Right atrium auricular region (tissue), 2 donors: Measurements from ENCODE around the gene TTLL12. TPM values are rescaled to one million over a fixed set of nuclear protein-coding genes. Genes with fewer than 3 reads are reported as not detected.

Experiments
- DNase-seq: peaks from one replicate; pipeline ENCODE4 v3.0.0-alpha.2; 2019; ENCODE audit warnings: low spot score
- H3K27ac ChIP-seq, 2 donors: fragments of 200-600 bp; sonication (generic); 1 replicate in 1 of 2; 2 replicates in 1 of 2; pipeline ENCODE4 v1.5.1; 2016 to 2019
- H3K27me3 ChIP-seq, 2 donors: fragments of 200-600 bp; sonication (generic); one replicate each; pipeline versions ENCODE4 v1.5.1 to v1.6.0; 2017 to 2019
- H3K36me3 ChIP-seq: fragments of 200-600 bp; sonication (generic); one replicate; pipeline ENCODE4 v1.5.1; 2016
- H3K4me1 ChIP-seq, 2 donors: fragments of 200-600 bp; sonication (generic); one replicate each; pipeline versions ENCODE4 v1.5.1 to v1.6.0; 2017 to 2019
- H3K4me3 ChIP-seq, 2 donors: fragments of 200-600 bp; sonication (generic); 1 replicate in 1 of 2; 2 replicates in 1 of 2; pipeline ENCODE4 v1.5.1; 2017 to 2019; ENCODE audit warnings: mild to moderate bottlenecking in 1 of 2, moderate library complexity in 1 of 2
- H3K9me3 ChIP-seq, 2 donors: fragments of 200-600 bp; sonication (generic); one replicate each; pipeline ENCODE4 v1.5.1; 2019
- total RNA-seq, 2 donors: library from RNA; depleted of rRNA; stranded (reverse); fragments of >200 nt; gene quantifications; one replicate each; pipeline ENCODE4 v1.1.0, GENCODE V29; 2016
- TF ChIP-seq, protein P1 (sequence below), 2 donors: fragments of 200-600 bp; sonication (generic); IDR thresholded peaks; one replicate each; pipeline ENCODE4 v1.5.1; 2019; ENCODE audit warnings: antibody characterized with exemption in 2 of 2

The TTLL12 gene
- total RNA-seq, 2 donors from 2014 or later = 11.4 to 15.1 TPM

DNA sequence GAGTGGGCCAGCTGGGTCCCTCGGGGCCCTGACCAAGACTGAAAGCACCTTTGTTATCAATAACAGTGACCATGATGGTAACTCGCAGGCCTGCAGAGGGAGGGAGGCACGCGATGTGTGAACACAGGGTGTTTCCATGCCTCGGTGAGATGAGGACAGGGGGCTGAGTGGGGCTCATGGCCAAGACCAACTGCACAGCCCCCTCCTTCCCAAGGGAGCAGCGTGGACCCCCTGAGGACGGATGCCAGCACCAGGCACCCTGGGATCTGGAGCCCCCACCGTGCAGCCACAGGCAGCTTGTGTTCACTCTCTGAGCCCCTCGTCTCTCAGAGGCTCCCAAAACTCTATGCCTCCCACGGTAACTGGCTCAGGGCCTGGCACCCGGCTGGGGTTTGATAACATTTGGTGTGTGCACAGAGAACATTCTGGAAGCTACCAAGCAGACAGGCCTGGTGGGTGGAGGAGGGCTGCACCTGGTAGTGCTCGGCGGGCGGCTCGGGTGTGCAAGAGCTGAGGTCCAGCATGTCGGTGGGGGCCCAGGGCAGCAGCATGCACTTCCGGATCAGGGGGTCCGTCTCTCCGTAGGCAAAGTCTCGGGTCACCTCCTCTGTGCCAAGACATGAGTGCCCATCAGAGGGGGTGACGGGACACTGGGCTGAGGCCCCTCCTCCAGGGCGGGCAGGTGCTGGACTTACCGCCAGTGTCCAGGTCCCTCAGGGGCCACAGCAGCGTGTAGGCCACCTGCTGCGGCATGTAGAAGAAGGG is 7.6 kb downstream of the TTLL12 start:
- DNase-seq = no peak
- Histone ChIP-seq H3K36me3 (peaks cover 26% of the 10 kb centered on the region), H3K4me3 (no peak overlapping the region)

DNA sequence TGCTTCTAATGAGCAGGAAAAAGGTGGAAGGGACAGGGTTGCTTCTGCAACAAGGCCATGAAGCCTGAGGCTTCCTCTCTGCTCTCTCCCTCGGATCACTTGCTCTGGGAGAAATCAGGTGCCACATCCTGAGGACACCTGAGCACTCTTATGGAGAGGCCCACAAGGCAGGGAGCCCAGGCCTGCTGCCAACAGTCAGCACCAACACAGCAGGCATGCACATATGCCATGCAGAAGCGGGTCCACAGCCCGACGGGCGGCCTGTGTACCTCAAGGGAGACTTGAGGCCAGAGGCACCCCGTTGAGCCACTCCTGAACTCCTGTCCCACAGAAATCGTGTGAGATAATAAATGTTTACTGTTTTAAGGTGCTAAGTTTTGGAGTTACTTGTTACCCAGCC is 9.5 kb downstream of the TTLL12 start:
- TF ChIP-seq, protein P1, sequence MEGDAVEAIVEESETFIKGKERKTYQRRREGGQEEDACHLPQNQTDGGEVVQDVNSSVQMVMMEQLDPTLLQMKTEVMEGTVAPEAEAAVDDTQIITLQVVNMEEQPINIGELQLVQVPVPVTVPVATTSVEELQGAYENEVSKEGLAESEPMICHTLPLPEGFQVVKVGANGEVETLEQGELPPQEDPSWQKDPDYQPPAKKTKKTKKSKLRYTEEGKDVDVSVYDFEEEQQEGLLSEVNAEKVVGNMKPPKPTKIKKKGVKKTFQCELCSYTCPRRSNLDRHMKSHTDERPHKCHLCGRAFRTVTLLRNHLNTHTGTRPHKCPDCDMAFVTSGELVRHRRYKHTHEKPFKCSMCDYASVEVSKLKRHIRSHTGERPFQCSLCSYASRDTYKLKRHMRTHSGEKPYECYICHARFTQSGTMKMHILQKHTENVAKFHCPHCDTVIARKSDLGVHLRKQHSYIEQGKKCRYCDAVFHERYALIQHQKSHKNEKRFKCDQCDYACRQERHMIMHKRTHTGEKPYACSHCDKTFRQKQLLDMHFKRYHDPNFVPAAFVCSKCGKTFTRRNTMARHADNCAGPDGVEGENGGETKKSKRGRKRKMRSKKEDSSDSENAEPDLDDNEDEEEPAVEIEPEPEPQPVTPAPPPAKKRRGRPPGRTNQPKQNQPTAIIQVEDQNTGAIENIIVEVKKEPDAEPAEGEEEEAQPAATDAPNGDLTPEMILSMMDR (IDR thresholded peaks at IDR 0.05) = no peak
- peaks cover 39% of the 10 kb centered on the region for H3K36me3 ChIP-seq
- H3K9me3 ChIP-seq = no peaks in the 10 kb centered on the region
- no peak for DNase-seq
- H3K4me1 ChIP-seq = no peaks in the 10 kb centered on the region
- no peaks in the 10 kb centered on the region for H3K27me3 ChIP-seq
- no peak overlapping the region for H3K4me3 ChIP-seq
- H3K27ac ChIP-seq = no peak overlapping the region

More for the DNA sequence above, 7.6 kb downstream of the TTLL12 start:
- Histone ChIP-seq H3K4me1 (no peaks in the 10 kb centered on the region), H3K27me3 (no peaks in the 10 kb centered on the region), H3K27ac (no peak overlapping the region), H3K9me3 (no peaks in the 10 kb centered on the region)
- TF ChIP-seq, protein P1 (IDR thresholded peaks at IDR 0.05) = no peak

DNA sequence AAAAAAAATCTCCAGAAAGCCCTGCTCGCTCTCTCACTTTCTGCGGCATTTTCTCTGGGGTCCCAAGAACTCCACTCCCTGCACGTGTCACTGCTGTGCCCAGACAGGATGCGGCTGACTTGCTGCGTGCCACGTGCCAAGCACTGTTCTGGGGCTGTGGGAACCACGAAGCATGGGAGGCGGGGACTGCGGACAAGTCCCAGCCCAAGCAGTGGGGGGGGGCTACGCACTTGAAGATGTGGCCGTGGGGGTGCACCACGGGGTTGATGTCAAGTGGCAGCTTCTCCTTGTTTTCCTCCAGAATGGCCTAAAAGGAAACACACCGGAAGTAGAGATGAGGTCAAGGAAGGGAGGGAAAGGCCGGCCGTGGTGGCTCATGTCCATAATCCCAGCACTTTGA is 10.8 kb downstream of the TTLL12 start:
- DNase-seq = no peak
- Histone ChIP-seq H3K4me1 (no peaks in the 10 kb centered on the region), H3K27me3 (no peaks in the 10 kb centered on the region), H3K4me3 (no peak overlapping the region), H3K36me3 (peaks cover 53% of the 10 kb centered on the region), H3K27ac (no peak overlapping the region), H3K9me3 (no peaks in the 10 kb centered on the region)
- TF ChIP-seq, protein P1 (IDR thresholded peaks at IDR 0.05) = no peak

DNA sequence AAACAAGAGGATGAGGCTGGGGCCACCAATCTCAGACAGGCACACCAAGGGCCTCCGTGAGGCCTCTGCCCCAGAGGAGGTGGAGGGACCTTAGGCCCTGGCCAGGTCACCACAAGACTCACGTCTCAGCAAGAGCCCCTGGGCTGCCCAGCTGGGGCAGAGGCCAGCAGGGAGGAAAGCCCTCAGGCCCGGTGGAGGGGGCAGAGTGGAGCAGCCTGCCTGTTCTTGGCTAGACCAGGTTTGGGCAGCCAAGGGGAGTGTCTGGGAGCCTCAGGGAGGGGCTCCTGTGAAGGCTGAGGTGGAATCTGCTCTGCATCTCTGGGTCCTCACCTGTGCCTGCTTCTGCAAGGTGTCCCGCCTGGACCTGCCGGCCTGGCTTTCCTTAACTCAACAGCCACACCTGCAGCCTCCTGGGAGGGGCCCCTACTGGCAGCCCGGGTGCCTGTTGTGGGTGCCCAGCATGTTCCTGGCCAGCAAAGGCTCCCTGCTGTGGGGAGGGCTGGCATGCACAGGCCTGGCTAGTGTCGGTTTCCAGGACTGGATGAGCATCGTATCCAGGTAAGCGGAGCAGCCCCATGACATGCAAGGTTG is 11.9 kb downstream of the TTLL12 start:
- no peak overlapping the region for H3K4me3 ChIP-seq
- H3K36me3 ChIP-seq = peaks cover 56% of the 10 kb centered on the region
- DNase-seq = no peak
- no peaks in the 10 kb centered on the region for H3K4me1 ChIP-seq
- H3K27ac ChIP-seq = no peak overlapping the region
- TF ChIP-seq, protein P1 (IDR thresholded peaks at IDR 0.05) = no peak
- no peaks in the 10 kb centered on the region for H3K27me3 ChIP-seq
- H3K9me3 ChIP-seq = no peaks in the 10 kb centered on the region

DNA sequence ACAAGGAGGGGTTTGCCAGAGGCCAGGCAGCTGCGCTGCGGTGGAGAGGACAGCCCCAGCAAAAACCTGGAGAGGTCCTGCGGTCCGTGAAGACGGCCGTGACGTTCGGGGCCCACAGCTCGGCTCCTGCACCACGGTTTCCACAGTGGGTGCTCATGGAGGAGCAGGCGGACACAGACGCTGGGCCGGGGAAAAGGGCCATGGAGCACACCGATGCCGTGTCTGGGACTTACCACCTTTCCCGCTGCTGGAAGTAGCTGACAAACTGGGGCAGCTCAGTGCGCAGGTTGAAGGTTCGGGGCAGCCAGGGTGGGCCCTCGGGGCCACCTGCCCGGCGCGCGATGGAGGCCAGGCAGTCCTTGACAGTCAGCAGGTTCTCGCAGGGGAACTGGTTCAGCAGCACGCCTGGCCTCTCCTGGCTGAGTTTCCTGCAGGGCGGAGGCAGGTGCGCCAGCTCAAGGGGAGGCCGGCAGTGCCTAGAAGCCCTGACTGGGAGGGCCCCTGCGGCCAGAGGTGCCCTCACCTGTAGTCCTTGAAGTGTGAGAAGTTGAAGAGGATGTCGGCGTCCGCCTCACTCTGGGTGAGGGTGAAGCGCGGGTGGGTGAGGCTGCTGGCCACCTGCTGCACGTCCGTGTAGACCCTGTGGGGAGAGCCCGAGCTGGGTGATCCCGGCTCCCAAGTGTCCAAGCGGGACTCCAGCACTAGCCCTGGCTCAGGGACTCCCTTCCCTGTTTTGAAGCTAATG is 12.8 kb downstream of the TTLL12 start:
- peaks cover 48% of the 10 kb centered on the region for H3K36me3 ChIP-seq
- no peak for DNase-seq
- TF ChIP-seq, protein P1 (IDR thresholded peaks at IDR 0.05) = no peak

More for the DNA sequence above, 12.8 kb downstream of the TTLL12 start:
- H3K4me1 ChIP-seq = no peaks in the 10 kb centered on the region
- no peak overlapping the region for H3K27ac ChIP-seq
- no peaks in the 10 kb centered on the region for H3K9me3 ChIP-seq
- no peak overlapping the region for H3K4me3 ChIP-seq
- H3K27me3 ChIP-seq = no peaks in the 10 kb centered on the region
